GM23248 (cell line): ENCODE measurements around the gene XG. TPM values are rescaled to one million over a fixed set of nuclear protein-coding genes. Genes with fewer than 3 reads are reported as not detected.
"Not testable (repeated sequence)": the region's sequence is repeated elsewhere in the genome, so short reads cannot be mapped to it uniquely, and the experiment has no call there.

Source experiments
- DNase-seq: peaks from one replicate; pipeline ENCODE4 v3.0.0-alpha.2; 2015
- H2AFZ ChIP-seq: fragments of 200-600 bp; sonication (generic); 2 replicates; pipeline ENCODE4 v1.6.1; 2016; ENCODE audit warnings: antibody characterized with exemption
- H3F3A ChIP-seq: fragments of 200-600 bp; sonication (generic); 2 replicates; pipeline ENCODE4 v1.6.1; 2016; ENCODE audit warnings: mild to moderate bottlenecking, antibody characterized with exemption, mixed run types; ENCODE audit not compliant: insufficient read depth
- H3K27ac ChIP-seq: fragments of 200-600 bp; sonication (generic); 2 replicates; pipeline ENCODE4 v1.5.1; 2016; ENCODE audit warnings: mild to moderate bottlenecking
- H3K27me3 ChIP-seq: fragments of 200-600 bp; sonication (generic); replicated peaks from 2 replicates; pipeline ENCODE4 v1.6.1; 2016; ENCODE audit warnings: mild to moderate bottlenecking; ENCODE audit not compliant: insufficient read depth
- H3K36me3 ChIP-seq: fragments of 200-600 bp; sonication (generic); 2 replicates; pipeline ENCODE4 v1.6.1; 2016; ENCODE audit warnings: low read depth, mild to moderate bottlenecking
- H3K4me1 ChIP-seq: fragments of 200-600 bp; sonication (generic); 2 replicates; pipeline ENCODE4 v1.6.1; 2016; ENCODE audit warnings: mild to moderate bottlenecking; ENCODE audit not compliant: insufficient read depth
- H3K4me2 ChIP-seq: fragments of 200-600 bp; sonication (generic); one replicate; pipeline ENCODE4 v1.6.1; 2016; ENCODE audit warnings: mild to moderate bottlenecking; ENCODE audit not compliant: unreplicated experiment
- H3K4me3 ChIP-seq: fragments of 200-600 bp; sonication (generic); 2 replicates; pipeline ENCODE4 v1.5.1; 2016; ENCODE audit warnings: mild to moderate bottlenecking
- H3K79me2 ChIP-seq: fragments of 200-600 bp; sonication (generic); 2 replicates; pipeline ENCODE4 v1.6.1; 2016; ENCODE audit warnings: mild to moderate bottlenecking; ENCODE audit not compliant: insufficient read depth
- H3K9ac ChIP-seq: fragments of 200-600 bp; sonication (generic); 2 replicates; pipeline ENCODE4 v1.6.1; 2016; ENCODE audit warnings: mild to moderate bottlenecking
- H3K9me2 ChIP-seq: fragments of 200-600 bp; sonication (generic); 2 replicates; pipeline ENCODE4 v1.6.1; 2016; ENCODE audit warnings: mixed run types, mild to moderate bottlenecking, moderate library complexity; ENCODE audit not compliant: insufficient read depth
- H3K9me3 ChIP-seq: fragments of 200-600 bp; sonication (generic); one replicate; pipeline ENCODE4 v1.6.1; 2017; ENCODE audit warnings: low read depth
- H4K20me1 ChIP-seq: fragments of 200-600 bp; sonication (generic); 2 replicates; pipeline ENCODE4 v1.6.0; 2016; ENCODE audit not compliant: insufficient read depth
- EZH2 ChIP-seq: fragments of 200-600 bp; sonication (generic); IDR thresholded peaks from 2 replicates; pipeline ENCODE4 v1.6.1; 2018; ENCODE audit warnings: antibody characterized with exemption, mild to moderate bottlenecking; ENCODE audit not compliant: insufficient read depth, poor library complexity, severe bottlenecking
- EZH2phosphoT487 ChIP-seq: fragments of 200-600 bp; sonication (generic); IDR thresholded peaks from 2 replicates; pipeline ENCODE4 v1.6.1; 2018; ENCODE audit warnings: antibody characterized with exemption, moderate library complexity, mild to moderate bottlenecking, low read depth; ENCODE audit not compliant: insufficient read depth
- WGBS, 2 experiments: methylation state at CpG; one replicate each; pipeline ENCODE4 v1.1.6; 2015 to 2017; ENCODE audit warnings: low lambda C conversion rate in 2 of 2, low coverage in 1 of 2; ENCODE audit errors: missing lambda C conversion rate in 2 of 2; 5-methylcytosine and 5-hydroxymethylcytosine counted together
- in situ Hi-C: fragments of 300-500 bp; cut with MboI; formaldehyde crosslinking; loops from 2 replicates; pipeline ENCODE4 v1.15.0; 2020
- polyA plus RNA-seq: library from polyadenylated mRNA; unstranded; fragments of >200 nt; fragmentation: Nextera tagmentation; extraction: Ambion mirVana; gene quantifications from 2 replicates; pipeline ENCODE4 v1.2.1, GENCODE V29; 2016
- total RNA-seq: library from RNA; depleted of rRNA; stranded (reverse); fragments of >200 nt; shearing (Covaris generic); gene quantifications from 2 replicates; pipeline ENCODE4 v1.2.3, GENCODE V29; 2014

The XG gene
- total and polyA plus RNA-seq, 2 experiments from 2014 or later = 21.4 to 48.4 TPM

GRCh38 chrX:2761246-2761645 is 9.4 kb downstream of the XG start:
- no peak overlapping the region for H3K4me2 ChIP-seq
- H3K27ac ChIP-seq = no peak overlapping the region
- no peaks in the 10 kb centered on the region for H3K4me1 ChIP-seq
- no peaks in the 10 kb centered on the region for H3K9me3 ChIP-seq
- no peaks in the 10 kb centered on the region for H3K36me3 ChIP-seq
- no peak overlapping the region for H3K9ac ChIP-seq
- H4K20me1 ChIP-seq = no peaks in the 10 kb centered on the region; the same call in 1 of the 2 replicates
- in situ Hi-C loops = no loop called here
- no peak overlapping the region for H2AFZ ChIP-seq
- TF ChIP-seq EZH2 = no peak
- TF ChIP-seq EZH2phosphoT487 = no peak
- no peaks in the 10 kb centered on the region for H3K9me2 ChIP-seq
- no peak for DNase-seq
- no peaks in the 10 kb centered on the region for H3K27me3 ChIP-seq
- H3K79me2 ChIP-seq = peaks cover 47% of the 10 kb centered on the region
- WGBS, 2 experiments = 50 to 78% methylated on average over 2 of the region's 2 CpGs
- no peak overlapping the region for H3K4me3 ChIP-seq
- no peaks in the 10 kb centered on the region for H3F3A ChIP-seq

- not testable (repeated sequence) for DNase-seq, H3K27ac ChIP-seq
Measured at GRCh38 chrX:2762671-2763070, 10.8 kb downstream of the XG start.

GRCh38 chrX:2764766-2765548 is 13.1 kb downstream of the XG start:
- in situ Hi-C loops, DNase-seq: not testable (repeated sequence)

More at GRCh38 chrX:2762671-2763070, 10.8 kb downstream of the XG start:
- H3F3A ChIP-seq, H3K4me2 ChIP-seq, H3K9me2 ChIP-seq, H3K36me3 ChIP-seq, H2AFZ ChIP-seq, in situ Hi-C loops, H4K20me1 ChIP-seq, H3K27me3 ChIP-seq, H3K9me3 ChIP-seq, H3K9ac ChIP-seq, H3K4me3 ChIP-seq: not testable (repeated sequence)
- H3K4me1 ChIP-seq = peaks cover 11% of the 10 kb centered on the region
- peaks cover 39% of the 10 kb centered on the region for H3K79me2 ChIP-seq
- 98 to 99% methylated on average over 4 of the region's 4 CpGs for WGBS, 2 experiments

GRCh38 chrX:2765549-2765830 is 13.7 kb downstream of the XG start:
- no peak overlapping the region for H2AFZ ChIP-seq
- H3K27me3 ChIP-seq = no peaks in the 10 kb centered on the region
- no peak overlapping the region for H3K9ac ChIP-seq
- H3K36me3 ChIP-seq = no peaks in the 10 kb centered on the region
- peaks cover 24% of the 10 kb centered on the region for H3K4me1 ChIP-seq
- DNase-seq = no peak
- in situ Hi-C loops = no loop called here
- peaks cover 9% of the 10 kb centered on the region; the same call in 1 of the 2 replicates for H3F3A ChIP-seq
- peaks cover 23% of the 10 kb centered on the region for H3K79me2 ChIP-seq
- H4K20me1 ChIP-seq = no peaks in the 10 kb centered on the region
- TF ChIP-seq EZH2phosphoT487 (no peak), EZH2 (no peak)
- WGBS, 2 experiments = 84 to 86% methylated on average over 5 of the region's 5 CpGs
- H3K27ac ChIP-seq = no peak overlapping the region
- H3K9me3 ChIP-seq = no peaks in the 10 kb centered on the region
- H3K4me3 ChIP-seq = no peak overlapping the region
- no peaks in the 10 kb centered on the region for H3K9me2 ChIP-seq
- H3K4me2 ChIP-seq = no peak overlapping the region

More at GRCh38 chrX:2764766-2765548, 13.1 kb downstream of the XG start:
- H3K9ac ChIP-seq, H3K9me3 ChIP-seq, H3F3A ChIP-seq, H3K27ac ChIP-seq, H3K27me3 ChIP-seq, H3K36me3 ChIP-seq, H3K4me2 ChIP-seq, H2AFZ ChIP-seq, H3K4me3 ChIP-seq, H4K20me1 ChIP-seq, H3K9me2 ChIP-seq: not testable (repeated sequence)
- H3K4me1 ChIP-seq = peaks cover 24% of the 10 kb centered on the region
- WGBS, 2 experiments = 81% methylated on average over 18 to 19 of the region's 19 CpGs
- peaks cover 27% of the 10 kb centered on the region for H3K79me2 ChIP-seq

GRCh38 chrX:2766906-2767305 is 15.1 kb downstream of the XG start:
- Histone ChIP-seq H3K4me2 (peak overlapping the region; percentile 34), H3K4me1 (peaks cover 24% of the 10 kb centered on the region), H3K9me2 (no peaks in the 10 kb centered on the region), H2AFZ (peak overlapping the region; percentile 55), H3K36me3 (no peaks in the 10 kb centered on the region), H3K9me3 (no peaks in the 10 kb centered on the region), H4K20me1 (no peaks in the 10 kb centered on the region), H3K9ac (peak overlapping the region; percentile 77), H3K27ac (peak overlapping the region; percentile 91), H3K4me3 (0 out of 2 replicates have a peak overlapping the region, but pooled peaks have one; percentile 35), H3K79me2 (peaks cover 29% of the 10 kb centered on the region), H3K27me3 (no peaks in the 10 kb centered on the region), H3F3A (peaks cover 9% of the 10 kb centered on the region; the same call in 1 of the 2 replicates)
- in situ Hi-C loops = no loop called here
- DNase-seq = peak; percentile 87
- no peak for TF ChIP-seq EZH2phosphoT487
- TF ChIP-seq EZH2 = no peak
- WGBS, 2 experiments = 24 to 28% methylated on average over 11 of the region's 11 CpGs
